ENCODE measurements around the gene NBPF15.
"Not testable (repeated sequence)": the region's sequence is repeated elsewhere in the genome, so short reads cannot be mapped to it uniquely, and the experiment has no call there.

The NBPF15 gene

DNA sequence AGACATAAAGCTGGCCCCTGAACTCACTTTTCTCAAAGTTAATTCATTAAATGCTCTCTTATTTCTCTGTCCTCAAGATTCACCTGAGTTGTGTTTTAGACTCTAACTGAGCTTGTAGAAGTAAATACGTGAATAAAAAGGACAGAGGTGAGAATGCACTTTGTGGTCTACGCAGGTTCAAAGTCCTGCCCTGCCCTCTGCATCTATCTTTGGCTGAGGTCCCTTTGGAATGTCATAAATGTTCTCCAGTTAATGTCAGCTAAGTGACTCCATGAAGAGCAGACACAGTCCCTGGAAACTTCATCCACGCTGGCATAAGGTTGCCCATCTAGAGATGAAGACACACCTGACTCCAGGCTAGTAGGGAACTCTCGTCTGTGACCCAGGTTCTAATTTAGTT, 10.0 kb upstream of the NBPF15 start:
- not testable (repeated sequence) for H3K9me2 ChIP-seq (replicated peaks; ENCODE audit: insufficient read depth, low read length); H3K36me3 ChIP-seq (ENCODE audit: low read length); H3K79me2 ChIP-seq (ENCODE audit: insufficient read depth, low read length); H3F3A ChIP-seq (ENCODE audit: insufficient read depth); H4K20me1 ChIP-seq (ENCODE audit: low read depth, low read length); H3K27ac ChIP-seq (ENCODE audit: low read depth, low read length); H3K9me3 ChIP-seq (ENCODE audit: insufficient read depth, low read length); H3K4me2 ChIP-seq (ENCODE audit: low read depth, low read length, poor library complexity, severe bottlenecking); H3K27me3 ChIP-seq (ENCODE audit: low read length); H2AFZ ChIP-seq (ENCODE audit: low read depth, low read length, severe bottlenecking); H3K4me3 ChIP-seq (ENCODE audit: insufficient read depth, low read length, poor library complexity, severe bottlenecking); H3K9ac ChIP-seq (ENCODE audit: low read length)

DNA sequence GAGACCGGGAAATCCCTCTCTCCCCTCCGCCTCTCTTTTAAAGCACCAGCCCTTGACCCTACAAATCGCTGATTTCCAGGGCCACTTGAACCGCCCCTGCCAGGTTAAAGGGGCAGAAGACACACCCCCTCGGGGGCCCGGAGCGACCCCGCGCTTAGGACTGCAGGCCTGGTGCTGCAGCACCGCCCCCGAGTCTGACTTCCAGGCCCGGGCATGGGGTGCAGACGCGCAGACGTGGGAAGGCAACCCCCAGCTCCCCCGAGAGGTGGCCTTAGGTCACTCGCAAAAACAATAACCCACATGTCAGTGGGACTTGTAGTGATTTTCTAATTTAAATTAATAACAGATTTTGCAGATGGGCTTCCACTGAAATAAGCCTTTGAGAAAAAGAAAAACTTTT, 309 bp upstream of the NBPF15 start:
- not testable (repeated sequence) for H3K27me3 ChIP-seq (ENCODE audit: low read length); H3K36me3 ChIP-seq (ENCODE audit: low read length); H3K9ac ChIP-seq (ENCODE audit: low read length); H4K20me1 ChIP-seq (ENCODE audit: low read depth, low read length); H3K9me2 ChIP-seq (replicated peaks; ENCODE audit: insufficient read depth, low read length); H2AFZ ChIP-seq (ENCODE audit: low read depth, low read length, severe bottlenecking); H3K27ac ChIP-seq (ENCODE audit: low read depth, low read length); H3K9me3 ChIP-seq (ENCODE audit: insufficient read depth, low read length); H3K79me2 ChIP-seq (ENCODE audit: insufficient read depth, low read length); H3K4me3 ChIP-seq (ENCODE audit: insufficient read depth, low read length, poor library complexity, severe bottlenecking); H3F3A ChIP-seq (ENCODE audit: insufficient read depth)
- peak overlapping the region; percentile 30 for H3K4me2 ChIP-seq (ENCODE audit: low read depth, low read length, poor library complexity, severe bottlenecking)

DNA sequence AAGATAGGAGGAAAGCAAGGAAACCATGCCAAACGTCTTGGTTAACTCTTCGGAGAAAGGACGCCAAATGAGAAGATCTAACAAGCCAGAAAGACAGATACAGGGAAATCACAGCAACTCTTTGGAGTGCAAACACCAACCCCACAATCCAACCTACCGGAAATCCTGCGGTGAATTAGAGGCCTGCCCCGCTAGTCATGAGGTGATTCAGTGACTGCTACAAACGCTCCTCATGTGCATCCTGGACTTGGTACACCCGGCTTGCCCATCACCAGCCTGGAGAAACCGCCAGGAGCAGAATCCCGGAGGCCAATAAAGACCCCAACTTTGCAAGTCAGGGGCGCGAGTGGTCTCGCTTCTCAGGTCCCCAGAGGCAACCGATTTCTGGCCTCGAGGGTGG, 783 bp downstream of the NBPF15 start:
- H3K36me3 ChIP-seq (ENCODE audit: low read length); H2AFZ ChIP-seq (ENCODE audit: low read depth, low read length, severe bottlenecking); H3K9me3 ChIP-seq (ENCODE audit: insufficient read depth, low read length); H3K9me2 ChIP-seq (replicated peaks; ENCODE audit: insufficient read depth, low read length); H3K79me2 ChIP-seq (ENCODE audit: insufficient read depth, low read length); H3K27me3 ChIP-seq (ENCODE audit: low read length); H4K20me1 ChIP-seq (ENCODE audit: low read depth, low read length); H3F3A ChIP-seq (ENCODE audit: insufficient read depth): not testable (repeated sequence)
- H3K9ac ChIP-seq (ENCODE audit: low read length): peak overlapping the region; percentile 61
- peak overlapping the region; percentile 42 for H3K4me2 ChIP-seq (ENCODE audit: low read depth, low read length, poor library complexity, severe bottlenecking)
- peak overlapping the region; percentile 56; the same call in 1 of the 2 replicates for H3K27ac ChIP-seq (ENCODE audit: low read depth, low read length)
- H3K4me3 ChIP-seq (ENCODE audit: insufficient read depth, low read length, poor library complexity, severe bottlenecking): peak overlapping the region; percentile 58

DNA sequence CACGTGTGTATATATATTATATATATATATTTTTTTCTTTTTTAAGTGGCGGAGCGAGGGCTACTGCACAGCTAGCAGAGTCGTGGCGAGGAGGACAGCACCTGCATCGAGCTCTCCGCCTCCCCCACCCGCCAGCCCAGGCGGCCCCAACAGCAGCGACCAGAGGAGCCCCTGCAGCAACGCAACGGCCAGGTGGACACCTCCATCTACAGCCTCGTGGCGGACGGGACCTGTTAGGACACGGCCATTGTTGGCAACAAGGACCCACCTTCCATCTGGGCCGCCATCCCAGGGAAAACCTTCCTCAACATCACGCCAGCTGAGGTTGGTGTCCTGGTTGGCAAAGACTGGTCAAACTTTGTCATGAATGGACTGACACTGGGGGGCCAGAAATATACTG, 19.1 kb downstream of the NBPF15 start:
- H3K4me3 ChIP-seq (ENCODE audit: insufficient read depth, low read length, poor library complexity, severe bottlenecking); H3K36me3 ChIP-seq (ENCODE audit: low read length); H3K27me3 ChIP-seq (ENCODE audit: low read length); H3K27ac ChIP-seq (ENCODE audit: low read depth, low read length); H3K9me3 ChIP-seq (ENCODE audit: insufficient read depth, low read length); H3K79me2 ChIP-seq (ENCODE audit: insufficient read depth, low read length); H4K20me1 ChIP-seq (ENCODE audit: low read depth, low read length); H3K9ac ChIP-seq (ENCODE audit: low read length); H2AFZ ChIP-seq (ENCODE audit: low read depth, low read length, severe bottlenecking); H3K9me2 ChIP-seq (replicated peaks; ENCODE audit: insufficient read depth, low read length); H3F3A ChIP-seq (ENCODE audit: insufficient read depth); H3K4me2 ChIP-seq (ENCODE audit: low read depth, low read length, poor library complexity, severe bottlenecking): not testable (repeated sequence)

DNA sequence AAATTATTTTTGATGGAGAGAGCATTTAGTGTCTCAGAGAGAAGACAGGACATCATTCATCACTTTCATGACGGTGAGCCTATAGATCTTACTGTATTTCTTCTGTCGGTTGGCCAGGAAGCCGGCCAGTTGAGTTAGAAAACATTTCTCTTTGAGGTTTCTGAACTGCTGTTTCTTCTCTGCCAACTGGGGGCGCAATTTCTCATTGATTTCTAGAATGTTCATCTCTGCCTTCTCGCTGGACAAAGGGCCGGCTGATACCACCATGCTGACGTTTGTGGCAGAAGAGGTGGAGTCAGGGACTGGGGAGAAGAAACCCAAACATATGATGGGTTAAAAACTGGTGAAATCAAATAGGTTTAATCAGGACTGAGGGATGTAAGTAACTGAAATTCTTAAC, 21.7 kb downstream of the NBPF15 start:
- H3K4me3 ChIP-seq (ENCODE audit: insufficient read depth, low read length, poor library complexity, severe bottlenecking); H3K9ac ChIP-seq (ENCODE audit: low read length); H3K79me2 ChIP-seq (ENCODE audit: insufficient read depth, low read length); H3K9me2 ChIP-seq (replicated peaks; ENCODE audit: insufficient read depth, low read length); H4K20me1 ChIP-seq (ENCODE audit: low read depth, low read length); H3K9me3 ChIP-seq (ENCODE audit: insufficient read depth, low read length); H3K4me2 ChIP-seq (ENCODE audit: low read depth, low read length, poor library complexity, severe bottlenecking); H2AFZ ChIP-seq (ENCODE audit: low read depth, low read length, severe bottlenecking); H3K27ac ChIP-seq (ENCODE audit: low read depth, low read length); H3F3A ChIP-seq (ENCODE audit: insufficient read depth); H3K27me3 ChIP-seq (ENCODE audit: low read length); H3K36me3 ChIP-seq (ENCODE audit: low read length): not testable (repeated sequence)

- not testable (repeated sequence) for H3K9me3 ChIP-seq (ENCODE audit: insufficient read depth, low read length); H3F3A ChIP-seq (ENCODE audit: insufficient read depth); H3K4me3 ChIP-seq (ENCODE audit: insufficient read depth, low read length, poor library complexity, severe bottlenecking); H3K27ac ChIP-seq (ENCODE audit: low read depth, low read length); H3K27me3 ChIP-seq (ENCODE audit: low read length); H3K9ac ChIP-seq (ENCODE audit: low read length); H3K79me2 ChIP-seq (ENCODE audit: insufficient read depth, low read length); H2AFZ ChIP-seq (ENCODE audit: low read depth, low read length, severe bottlenecking); H3K36me3 ChIP-seq (ENCODE audit: low read length); H3K4me2 ChIP-seq (ENCODE audit: low read depth, low read length, poor library complexity, severe bottlenecking); H4K20me1 ChIP-seq (ENCODE audit: low read depth, low read length); H3K9me2 ChIP-seq (replicated peaks; ENCODE audit: insufficient read depth, low read length)
Observed at GRCh38 chr1:144418891-144419694, 42.4 kb downstream of the NBPF15 start.

- not testable (repeated sequence) for H3K36me3 ChIP-seq (ENCODE audit: low read length); H4K20me1 ChIP-seq (ENCODE audit: low read depth, low read length); H3F3A ChIP-seq (ENCODE audit: insufficient read depth); H3K27me3 ChIP-seq (ENCODE audit: low read length); H3K9me2 ChIP-seq (replicated peaks; ENCODE audit: insufficient read depth, low read length); H2AFZ ChIP-seq (ENCODE audit: low read depth, low read length, severe bottlenecking); H3K9me3 ChIP-seq (ENCODE audit: insufficient read depth, low read length); H3K79me2 ChIP-seq (ENCODE audit: insufficient read depth, low read length)
- Histone ChIP-seq H3K4me3 (ENCODE audit: insufficient read depth, low read length, poor library complexity, severe bottlenecking) (peak overlapping the region; percentile 28), H3K27ac (ENCODE audit: low read depth, low read length) (peak overlapping the region; percentile 75), H3K4me2 (ENCODE audit: low read depth, low read length, poor library complexity, severe bottlenecking) (peak overlapping the region; percentile 49), H3K9ac (ENCODE audit: low read length) (peak overlapping the region; percentile 38)
Observed at GRCh38 chr1:144413404-144414118, 47.9 kb downstream of the NBPF15 start.

Measured in SU-DHL-6 (cell line).